Stimulated activated naive CD4-positive, alpha-beta T cell treated with Interleukin-2 at 50 U/mL for 16 hours (primary cell): ENCODE data around the gene MORC3.
"Not testable (repeated sequence)": the region's sequence is repeated elsewhere in the genome, so short reads cannot be mapped to it uniquely, and the experiment has no call there.

ENCODE experiments used
- DNase-seq: peaks from one replicate; lab custom pipeline; 2025; lab: John Stamatoyannopoulos, UW

The MORC3 gene

GRCh38 chr21:36319767-36320420, at the start of gene MORC3:
MORC3 (plus strand) TSS chr21:36320197; CDS start chr21:36320265, 68 bp downstream.
- DNase-seq: peak; percentile 96

GRCh38 chr21:36270786-36271695, 49.0 kb upstream of the MORC3 start:
- not testable (repeated sequence) for DNase-seq

GRCh38 chr21:36274128-36274527, 45.9 kb upstream of the MORC3 start:
- no peak for DNase-seq

GRCh38 chr21:36282568-36283230, 37.3 kb upstream of the MORC3 start:
- DNase-seq: no peak

GRCh38 chr21:36283231-36283622, 36.8 kb upstream of the MORC3 start:
- DNase-seq: not testable (repeated sequence)

- DNase-seq: no peak
Measured at GRCh38 chr21:36288651-36289243, 31.2 kb upstream of the MORC3 start.

- DNase-seq: no peak
Measured at GRCh38 chr21:36291509-36291908, 28.5 kb upstream of the MORC3 start.

GRCh38 chr21:36297406-36297937, 22.5 kb upstream of the MORC3 start:
- DNase-seq: no peak

GRCh38 chr21:36297938-36298572, 21.9 kb upstream of the MORC3 start:
- DNase-seq: peak; percentile 58

- DNase-seq: no peak
Measured at GRCh38 chr21:36306872-36307534, 13.0 kb upstream of the MORC3 start.

GRCh38 chr21:36310016-36310415, 10.0 kb upstream of the MORC3 start:
- peak; percentile 56 for DNase-seq

- DNase-seq: not testable (repeated sequence)
Measured at GRCh38 chr21:36313446-36313845, 6.6 kb upstream of the MORC3 start.

- DNase-seq: not testable (repeated sequence)
Measured at GRCh38 chr21:36316045-36316444, 4.0 kb upstream of the MORC3 start.

- DNase-seq: no peak
Measured at GRCh38 chr21:36316872-36317484, 3.0 kb upstream of the MORC3 start.

GRCh38 chr21:36319406-36319766, 611 bp upstream of the MORC3 start:
- DNase-seq: not testable (repeated sequence)

- DNase-seq: no peak
Measured at GRCh38 chr21:36320421-36321324, 676 bp downstream of the MORC3 start.

- peak; percentile 1 for DNase-seq
Measured at GRCh38 chr21:36321325-36322082, 1.5 kb downstream of the MORC3 start.

GRCh38 chr21:36322083-36322424, 2.1 kb downstream of the MORC3 start:
- no peak for DNase-seq

- no peak for DNase-seq
Measured at GRCh38 chr21:36323032-36323431, 3.0 kb downstream of the MORC3 start.
